ENCODE data around the gene NPLOC4.

The NPLOC4 gene

DNA sequence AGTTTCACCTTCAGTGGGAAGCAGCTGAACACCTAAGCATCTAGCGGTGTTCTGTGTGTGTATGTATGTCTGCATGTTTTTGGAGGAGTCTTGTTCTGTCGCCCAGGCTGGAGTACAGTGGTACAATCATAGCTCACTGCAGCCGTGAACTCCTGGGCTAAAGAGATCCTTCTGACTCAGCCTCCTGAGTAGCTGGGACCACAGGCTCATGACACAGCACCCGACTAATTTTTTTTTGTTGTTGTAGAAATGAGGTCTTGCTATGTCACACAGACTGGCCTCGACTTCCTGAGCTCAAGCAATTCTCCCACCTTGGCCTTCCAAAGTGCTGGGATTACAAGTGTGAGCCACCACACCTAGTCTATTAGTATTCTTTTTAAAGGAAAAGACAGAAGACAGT is 54.6 kb downstream of the NPLOC4 start:
- FAIRE-seq (no peak), DNase-seq (ENCODE audit: insufficient read length, low spot score) (no peak)
- TF ChIP-seq SPI1 (IDR thresholded peaks at IDR 0.05; ENCODE audit: low read depth, low read length) (no peak), POU2F2 (IDR thresholded peaks at IDR 0.05; ENCODE audit: low read depth, low read length) (no peak), TAF1 (IDR thresholded peaks at IDR 0.05; ENCODE audit: low read depth, low read length) (no peak), POLR2AphosphoS5 (IDR thresholded peaks at IDR 0.05; ENCODE audit: low read depth, low read length) (no peak), POLR2A (IDR thresholded peaks at IDR 0.05; ENCODE audit: low read depth, low read length) (no peak)

GRCh38 chr17:81581758-81582157 is 55.2 kb downstream of the NPLOC4 start:
- DNase-seq (ENCODE audit: insufficient read length, low spot score), result no peak

DNA sequence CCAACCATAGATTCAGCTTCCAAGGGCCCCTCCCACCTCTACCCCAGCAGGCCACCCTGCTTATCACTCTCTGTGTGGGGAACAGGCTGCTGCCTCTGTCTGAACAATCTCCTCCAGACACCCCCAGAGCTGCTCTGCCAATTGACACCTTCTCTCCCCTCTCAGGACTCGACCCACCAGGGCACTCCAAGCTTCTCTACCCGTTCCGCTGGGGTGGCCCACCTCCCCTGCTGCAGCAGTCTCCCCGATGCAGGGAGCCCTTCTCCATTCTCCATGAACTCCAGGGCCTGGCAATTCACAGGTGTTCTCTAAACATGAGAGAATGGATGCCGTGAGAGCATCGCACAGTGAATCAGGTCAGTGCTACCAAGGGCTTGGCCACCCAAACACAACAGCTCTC is 56.4 kb downstream of the NPLOC4 start:
- DNase-seq (ENCODE audit: insufficient read length, low spot score), result no peak
- TF ChIP-seq TAF1 (IDR thresholded peaks at IDR 0.05; ENCODE audit: low read depth, low read length) (no peak), POU2F2 (IDR thresholded peaks at IDR 0.05; ENCODE audit: low read depth, low read length) (no peak), SPI1 (IDR thresholded peaks at IDR 0.05; ENCODE audit: low read depth, low read length) (no peak), POLR2A (IDR thresholded peaks at IDR 0.05; ENCODE audit: low read depth, low read length) (no peak), POLR2AphosphoS5 (IDR thresholded peaks at IDR 0.05; ENCODE audit: low read depth, low read length) (no peak), PAX5 (IDR thresholded peaks at IDR 0.05; ENCODE audit: insufficient read depth, low read length, severe bottlenecking) (no peak)
- FAIRE-seq, result no peak

More at GRCh38 chr17:81581758-81582157, 55.2 kb downstream of the NPLOC4 start:
- no peak for TF ChIP-seq POU2F2 (IDR thresholded peaks at IDR 0.05; ENCODE audit: low read depth, low read length)
- no peak for TF ChIP-seq POLR2AphosphoS5 (IDR thresholded peaks at IDR 0.05; ENCODE audit: low read depth, low read length)
- no peak for TF ChIP-seq TAF1 (IDR thresholded peaks at IDR 0.05; ENCODE audit: low read depth, low read length)
- TF ChIP-seq PAX5 (IDR thresholded peaks at IDR 0.05; ENCODE audit: insufficient read depth, low read length, severe bottlenecking), result no peak
- no peak for TF ChIP-seq POLR2A (IDR thresholded peaks at IDR 0.05; ENCODE audit: low read depth, low read length)
- no peak for TF ChIP-seq SPI1 (IDR thresholded peaks at IDR 0.05; ENCODE audit: low read depth, low read length)
- FAIRE-seq, result no peak

- DNase-seq (ENCODE audit: insufficient read length, low spot score) (no peak), FAIRE-seq (no peak)
- no peak for TF ChIP-seq TAF1 (IDR thresholded peaks at IDR 0.05; ENCODE audit: low read depth, low read length)
- no peak for TF ChIP-seq POU2F2 (IDR thresholded peaks at IDR 0.05; ENCODE audit: low read depth, low read length)
- TF ChIP-seq PAX5 (IDR thresholded peaks at IDR 0.05; ENCODE audit: insufficient read depth, low read length, severe bottlenecking), result no peak
- TF ChIP-seq POLR2A (IDR thresholded peaks at IDR 0.05; ENCODE audit: low read depth, low read length), result no peak
- TF ChIP-seq POLR2AphosphoS5 (IDR thresholded peaks at IDR 0.05; ENCODE audit: low read depth, low read length), result no peak
- TF ChIP-seq SPI1 (IDR thresholded peaks at IDR 0.05; ENCODE audit: low read depth, low read length), result no peak
Measured at GRCh38 chr17:81579821-81580321, 57.0 kb downstream of the NPLOC4 start.

- DNase-seq (ENCODE audit: insufficient read length, low spot score) (no peak), FAIRE-seq (no peak)
- no peak for TF ChIP-seq PAX5 (IDR thresholded peaks at IDR 0.05; ENCODE audit: insufficient read depth, low read length, severe bottlenecking)
- no peak for TF ChIP-seq POU2F2 (IDR thresholded peaks at IDR 0.05; ENCODE audit: low read depth, low read length)
- TF ChIP-seq POLR2A (IDR thresholded peaks at IDR 0.05; ENCODE audit: low read depth, low read length), result no peak
Measured at GRCh38 chr17:81579298-81579697, 57.6 kb downstream of the NPLOC4 start.

GRCh38 chr17:81578561-81579225 is 58.2 kb downstream of the NPLOC4 start:
- TF ChIP-seq TAF1 (IDR thresholded peaks at IDR 0.05; ENCODE audit: low read depth, low read length) (no peak), POLR2AphosphoS5 (IDR thresholded peaks at IDR 0.05; ENCODE audit: low read depth, low read length) (no peak), SPI1 (IDR thresholded peaks at IDR 0.05; ENCODE audit: low read depth, low read length) (no peak), PAX5 (IDR thresholded peaks at IDR 0.05; ENCODE audit: insufficient read depth, low read length, severe bottlenecking) (no peak), POLR2A (IDR thresholded peaks at IDR 0.05; ENCODE audit: low read depth, low read length) (no peak), POU2F2 (IDR thresholded peaks at IDR 0.05; ENCODE audit: low read depth, low read length) (no peak)
- DNase-seq (ENCODE audit: insufficient read length, low spot score), result no peak
- FAIRE-seq, result no peak

GRCh38 chr17:81578038-81578441 is 58.9 kb downstream of the NPLOC4 start:
- TF ChIP-seq TAF1 (IDR thresholded peaks at IDR 0.05; ENCODE audit: low read depth, low read length) (no peak), POLR2A (IDR thresholded peaks at IDR 0.05; ENCODE audit: low read depth, low read length) (no peak), SPI1 (IDR thresholded peaks at IDR 0.05; ENCODE audit: low read depth, low read length) (no peak), POLR2AphosphoS5 (IDR thresholded peaks at IDR 0.05; ENCODE audit: low read depth, low read length) (no peak), PAX5 (IDR thresholded peaks at IDR 0.05; ENCODE audit: insufficient read depth, low read length, severe bottlenecking) (no peak), POU2F2 (IDR thresholded peaks at IDR 0.05; ENCODE audit: low read depth, low read length) (no peak)
- no peak for DNase-seq (ENCODE audit: insufficient read length, low spot score)
- no peak for FAIRE-seq

DNA sequence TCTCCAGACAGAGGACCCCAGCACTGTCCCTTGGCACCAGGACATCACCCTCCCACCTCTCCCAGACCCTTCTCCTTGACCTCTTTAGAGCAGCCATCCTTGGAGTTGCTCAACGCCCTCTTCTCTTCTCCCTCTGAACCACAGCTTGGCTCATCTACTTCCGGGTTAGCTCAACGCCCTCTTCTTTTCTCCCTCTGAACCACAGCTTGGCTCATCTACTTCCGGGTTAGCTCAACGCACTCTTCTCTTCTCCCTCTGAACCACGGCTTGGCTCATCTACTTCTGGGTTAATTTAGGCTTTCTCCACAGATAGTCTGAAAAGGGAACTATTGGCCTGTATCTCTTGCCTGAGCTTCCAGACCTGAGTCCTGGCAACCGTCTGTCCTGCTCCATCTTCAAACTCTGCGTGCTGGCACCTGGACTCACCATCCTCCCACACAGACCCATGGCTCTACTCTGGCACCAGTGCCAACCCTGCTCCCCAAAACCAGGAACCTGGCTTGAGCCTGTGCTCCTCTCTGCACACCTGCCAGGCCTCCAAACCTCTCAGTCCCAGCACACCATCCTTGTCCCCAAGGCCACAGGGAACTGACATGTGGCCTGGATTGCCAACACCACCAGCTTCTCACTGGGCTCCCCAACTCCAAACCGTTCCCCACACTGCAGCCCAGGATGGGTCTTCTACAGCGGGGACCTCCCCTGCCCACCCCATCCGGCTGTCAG is 59.5 kb downstream of the NPLOC4 start:
- DNase-seq (ENCODE audit: insufficient read length, low spot score) (no peak), FAIRE-seq (no peak)
- TF ChIP-seq POLR2A (IDR thresholded peaks at IDR 0.05; ENCODE audit: low read depth, low read length), result no peak
- no peak for TF ChIP-seq POU2F2 (IDR thresholded peaks at IDR 0.05; ENCODE audit: low read depth, low read length)
- no peak for TF ChIP-seq SPI1 (IDR thresholded peaks at IDR 0.05; ENCODE audit: low read depth, low read length)
- TF ChIP-seq TAF1 (IDR thresholded peaks at IDR 0.05; ENCODE audit: low read depth, low read length), result no peak
- no peak for TF ChIP-seq POLR2AphosphoS5 (IDR thresholded peaks at IDR 0.05; ENCODE audit: low read depth, low read length)
- no peak for TF ChIP-seq PAX5 (IDR thresholded peaks at IDR 0.05; ENCODE audit: insufficient read depth, low read length, severe bottlenecking)

DNA sequence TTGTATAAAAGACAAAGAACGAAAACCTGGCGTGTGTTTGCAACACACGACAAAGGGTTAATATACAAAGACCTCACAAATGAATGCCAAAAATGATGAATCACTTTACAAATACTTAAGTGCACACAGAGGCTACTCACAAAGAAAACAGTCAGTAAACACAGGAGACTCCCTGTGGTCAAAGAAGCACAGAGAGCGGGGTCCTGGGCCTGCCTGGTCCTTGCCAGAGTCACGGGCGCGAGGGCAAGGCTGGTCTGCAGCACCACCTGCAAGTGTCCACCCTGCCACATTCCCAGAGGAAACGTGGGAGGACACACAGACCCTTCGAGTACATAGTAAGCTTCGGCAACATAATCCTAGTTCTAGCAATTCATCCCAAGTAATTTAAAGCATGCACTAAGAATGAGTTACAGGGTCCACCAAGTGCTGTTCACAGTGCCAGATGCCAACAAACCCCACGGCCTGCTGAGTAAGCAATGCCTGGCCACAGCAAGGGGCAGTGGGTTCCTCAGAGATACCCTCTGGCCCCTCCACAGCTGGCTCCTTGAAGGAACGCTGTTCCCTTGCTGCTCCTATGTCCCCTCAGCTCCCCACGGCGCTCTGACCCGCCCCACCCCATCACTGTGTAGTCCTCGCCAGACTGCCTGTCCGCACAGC is 60.2 kb downstream of the NPLOC4 start:
- FAIRE-seq, result no peak
- DNase-seq (ENCODE audit: insufficient read length, low spot score), result no peak
- TF ChIP-seq POU2F2 (IDR thresholded peaks at IDR 0.05; ENCODE audit: low read depth, low read length) (no peak), PAX5 (IDR thresholded peaks at IDR 0.05; ENCODE audit: insufficient read depth, low read length, severe bottlenecking) (no peak), POLR2AphosphoS5 (IDR thresholded peaks at IDR 0.05; ENCODE audit: low read depth, low read length) (no peak), POLR2A (IDR thresholded peaks at IDR 0.05; ENCODE audit: low read depth, low read length) (no peak)

Measured in GM12891 (cell line).